Astrocyte (in vitro differentiated cells and primary cell): ENCODE measurements around the gene SIRPD.

ENCODE experiments used
- CTCF ChIP-seq: IDR thresholded peaks from 2 replicates; pipeline ENCODE4 v1.5.1; 2011; ENCODE audit warnings: low read depth, mild to moderate bottlenecking, inconsistent platforms, low read length, moderate library complexity; ENCODE audit not compliant: insufficient read depth
- EZH2 ChIP-seq: IDR thresholded peaks from 2 replicates; pipeline ENCODE4 v1.6.1; 2012; ENCODE audit warnings: mild to moderate bottlenecking, low read length, inconsistent platforms; ENCODE audit not compliant: insufficient read depth

- no peak for TF ChIP-seq CTCF
- TF ChIP-seq EZH2, result no peak
Observed at GRCh38 chr20:1534526-1534925, 23.0 kb downstream of the SIRPD start.
